NK-92 treated with Interleukin-12 subunit alpha and Interleukin-12 subunit beta, amount 100 ng/mL, for 24 hours (cell line): ENCODE measurements around the gene TMOD2.

ENCODE experiments used
- DNase-seq: peaks from one replicate; lab custom pipeline; 2025; lab: John Stamatoyannopoulos, UW

Gene TMOD2

GRCh38 chr15:51736069-51736468, 15.3 kb upstream of the TMOD2 start:
- DNase-seq, result no peak

GRCh38 chr15:51736751-51737521, 14.5 kb upstream of the TMOD2 start:
- peak; percentile 76 for DNase-seq

GRCh38 chr15:51737522-51738305, 13.7 kb upstream of the TMOD2 start, which contains the start of gene LYSMD2:
Gene LYSMD2 (minus strand): TSS chr15:51737655. CDS start chr15:51737622, 33 bp downstream.
- peak; percentile 63 for DNase-seq

- no peak for DNase-seq
Observed at GRCh38 chr15:51738553-51738952, 12.8 kb upstream of the TMOD2 start.

- DNase-seq, result no peak
Observed at GRCh38 chr15:51739061-51739712, 12.2 kb upstream of the TMOD2 start.

GRCh38 chr15:51749307-51749706, 2.1 kb upstream of the TMOD2 start:
- no peak for DNase-seq

GRCh38 chr15:51750186-51750585, 1.2 kb upstream of the TMOD2 start:
- no peak for DNase-seq

- DNase-seq, result no peak
Observed at GRCh38 chr15:51751697-51752683, 593 bp downstream of the TMOD2 start.

- no peak for DNase-seq
Observed at GRCh38 chr15:51752888-51753287, 1.5 kb downstream of the TMOD2 start.

- no peak for DNase-seq
Observed at GRCh38 chr15:51754267-51754666, 2.9 kb downstream of the TMOD2 start.

GRCh38 chr15:51755790-51756189, 4.4 kb downstream of the TMOD2 start:
- DNase-seq, result no peak

- DNase-seq, result no peak
Observed at GRCh38 chr15:51756482-51756881, 5.1 kb downstream of the TMOD2 start.

- no peak for DNase-seq
Observed at GRCh38 chr15:51757450-51757849, 6.1 kb downstream of the TMOD2 start.

GRCh38 chr15:51758645-51759044, 7.2 kb downstream of the TMOD2 start:
- no peak for DNase-seq

- no peak for DNase-seq
Observed at GRCh38 chr15:51759557-51760070, 8.2 kb downstream of the TMOD2 start.

- no peak for DNase-seq
Observed at GRCh38 chr15:51760805-51761204, 9.4 kb downstream of the TMOD2 start.

GRCh38 chr15:51765751-51766150, 14.4 kb downstream of the TMOD2 start:
- no peak for DNase-seq

GRCh38 chr15:51766341-51766740, 14.9 kb downstream of the TMOD2 start:
- no peak for DNase-seq

GRCh38 chr15:51768018-51768417, 16.6 kb downstream of the TMOD2 start:
- no peak for DNase-seq

GRCh38 chr15:51770902-51771301, 19.5 kb downstream of the TMOD2 start:
- no peak for DNase-seq

GRCh38 chr15:51771773-51772172, 20.4 kb downstream of the TMOD2 start:
- no peak for DNase-seq
